Stomach (tissue), 9 donors: Measurements from ENCODE around the gene NCAPG. TPM values are rescaled to one million over a fixed set of nuclear protein-coding genes. Genes with fewer than 3 reads are reported as not detected.
A peak's percentile ranks its signal among the peaks of the same experiment; 100 is the strongest.
"Not testable (repeated sequence)": the region's sequence is repeated elsewhere in the genome, so short reads cannot be mapped to it uniquely, and the experiment has no call there.

Experiments used
- DNase-seq, 2 donors: peaks; one replicate each; pipeline versions ENCODE4 v3.0.0 to v3.0.0-alpha.2; 2013 to 2019
- H3K27ac ChIP-seq, 5 donors: fragments of 200-600 bp in 4 of 5; sonication (generic) in 4 of 5; one replicate each; pipeline ENCODE4 v1.5.1; 2013 to 2019; ENCODE audit warnings: mild to moderate bottlenecking in 1 of 5, moderate library complexity in 1 of 5
- H3K27me3 ChIP-seq, 3 donors: fragments of 200-600 bp; sonication (generic); one replicate each; pipeline ENCODE4 v1.5.1; 2017 to 2019; ENCODE audit warnings: mixed run types in 1 of 3
- H3K36me3 ChIP-seq, 4 donors: fragments of 200-600 bp; sonication (generic); 1 replicate in 3 of 4; 2 replicates in 1 of 4; pipeline ENCODE4 v1.5.1; 2016 to 2019
- H3K4me1 ChIP-seq, 4 donors: fragments of 200-600 bp; sonication (generic); one replicate each; pipeline ENCODE4 v1.5.1; 2016 to 2019
- H3K4me3 ChIP-seq, 4 donors: fragments of 200-600 bp; sonication (generic) in 3 of 4; one replicate each; pipeline ENCODE4 v1.5.1; 2016 to 2019; ENCODE audit warnings: mild to moderate bottlenecking in 1 of 4
- H3K9me3 ChIP-seq, 4 donors: fragments of 200-600 bp; sonication (generic); one replicate each; pipeline ENCODE4 v1.5.1; 2016 to 2019
- EP300 ChIP-seq: sonication (generic); formaldehyde crosslinking; IDR thresholded peaks from one replicate; pipeline ENCODE4 v1.6.1; 2017; ENCODE audit warnings: antibody characterized with exemption
- POLR2A ChIP-seq, 4 donors: fragments of 450-650 bp; IDR thresholded peaks; one replicate each; pipeline ENCODE4 v1.6.1; 2016; ENCODE audit warnings: antibody characterized with exemption in 4 of 4, control low read depth in 2 of 4, mild to moderate bottlenecking in 1 of 4, moderate library complexity in 1 of 4
- POLR2AphosphoS5 ChIP-seq, 3 donors: sonication (generic); formaldehyde crosslinking; IDR thresholded peaks; one replicate each; pipeline ENCODE4 v1.6.1; 2016; ENCODE audit warnings: antibody characterized with exemption in 3 of 3
- WGBS, 5 donors: extraction: QIAGEN DNeasy Blood & Tissue Kit in 3 of 5; methylation state at CpG; one replicate each; pipeline versions ENCODE4 v1.1.5 to v1.1.7; 2013 to 2018; 5-methylcytosine and 5-hydroxymethylcytosine counted together
- intact Hi-C: fragments of 100-400 bp; cut with DNase I; formaldehyde crosslinking; loops from one replicate; pipeline ENCODE4 v1.15.1; 2023; ENCODE audit warnings: low total_unique reads
- polyA plus RNA-seq, 3 donors: library from polyadenylated mRNA; stranded (reverse); fragments of 200-250 nt; gene quantifications; one replicate each; pipeline ENCODE4 v1.2.3, GENCODE V29; 2013
- total RNA-seq, 5 donors: library from RNA; depleted of rRNA; stranded (reverse); fragments of >200 nt; gene quantifications; one replicate each; pipeline versions ENCODE4 v1.1.0 to v1.2.3, GENCODE V29; 2014 to 2016
- TF ChIP-seq, protein P1 (sequence below), 7 experiments: fragments of 450-650 bp in 4 of 7; fragments of 200-600 bp in 3 of 7; sonication (generic) in 3 of 7; IDR thresholded peaks; one replicate each; pipeline ENCODE4 v1.5.1; 2016 to 2019; ENCODE audit warnings: antibody characterized with exemption in 7 of 7, control low read depth in 2 of 7, mild to moderate bottlenecking in 1 of 7
- donor health status: healthy with polysubstance abuse.
- donor health status: Bipolar disorder and iron deficiency.
- donor health status: healthy.

The NCAPG gene
- total and polyA plus RNA-seq, 8 donors = 0.61 to 16.3 (median 4.5) TPM

DNA sequence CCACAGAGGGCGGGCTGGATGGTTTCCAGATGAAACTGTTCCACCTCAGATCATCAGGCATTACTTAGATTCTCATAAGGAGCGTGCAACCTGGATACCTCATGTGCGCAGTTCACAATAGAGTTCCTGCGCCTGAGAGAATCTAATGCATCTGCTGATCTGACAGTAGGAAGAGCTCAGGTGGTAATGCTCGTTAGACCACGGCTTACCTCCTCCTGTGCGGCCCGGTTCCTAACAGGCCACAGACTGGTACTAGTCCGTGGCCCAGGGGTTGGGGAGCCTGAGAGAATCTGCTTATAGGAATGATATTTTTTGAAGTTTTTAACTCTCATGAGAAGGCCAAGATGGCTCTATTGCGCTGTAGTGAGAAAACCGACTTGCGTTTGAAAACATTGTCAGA lies 5.4 kb downstream of the NCAPG start:
- TF ChIP-seq POLR2A (IDR thresholded peaks at IDR 0.05) (no peak), POLR2AphosphoS5 (IDR thresholded peaks at IDR 0.05) (no peak), EP300 (no peak)
- TF ChIP-seq, protein P1, sequence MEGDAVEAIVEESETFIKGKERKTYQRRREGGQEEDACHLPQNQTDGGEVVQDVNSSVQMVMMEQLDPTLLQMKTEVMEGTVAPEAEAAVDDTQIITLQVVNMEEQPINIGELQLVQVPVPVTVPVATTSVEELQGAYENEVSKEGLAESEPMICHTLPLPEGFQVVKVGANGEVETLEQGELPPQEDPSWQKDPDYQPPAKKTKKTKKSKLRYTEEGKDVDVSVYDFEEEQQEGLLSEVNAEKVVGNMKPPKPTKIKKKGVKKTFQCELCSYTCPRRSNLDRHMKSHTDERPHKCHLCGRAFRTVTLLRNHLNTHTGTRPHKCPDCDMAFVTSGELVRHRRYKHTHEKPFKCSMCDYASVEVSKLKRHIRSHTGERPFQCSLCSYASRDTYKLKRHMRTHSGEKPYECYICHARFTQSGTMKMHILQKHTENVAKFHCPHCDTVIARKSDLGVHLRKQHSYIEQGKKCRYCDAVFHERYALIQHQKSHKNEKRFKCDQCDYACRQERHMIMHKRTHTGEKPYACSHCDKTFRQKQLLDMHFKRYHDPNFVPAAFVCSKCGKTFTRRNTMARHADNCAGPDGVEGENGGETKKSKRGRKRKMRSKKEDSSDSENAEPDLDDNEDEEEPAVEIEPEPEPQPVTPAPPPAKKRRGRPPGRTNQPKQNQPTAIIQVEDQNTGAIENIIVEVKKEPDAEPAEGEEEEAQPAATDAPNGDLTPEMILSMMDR (IDR thresholded peaks at IDR 0.05) = no peak
- no peak for DNase-seq
- intact Hi-C loops = no loop called here
- Histone ChIP-seq H3K4me1 (peaks cover 3 to 18% (median 5%) of the 10 kb centered on the region in 4 donors), H3K4me3 (no peak overlapping the region), H3K36me3 (no peaks in the 10 kb centered on the region), H3K9me3 (no peaks in the 10 kb centered on the region), H3K27ac (no peak overlapping the region), H3K27me3 (no peaks in the 10 kb centered on the region)
- WGBS, 5 donors = 90 to 96% (median 92%) methylated on average over 12 of the region's 12 CpGs

DNA sequence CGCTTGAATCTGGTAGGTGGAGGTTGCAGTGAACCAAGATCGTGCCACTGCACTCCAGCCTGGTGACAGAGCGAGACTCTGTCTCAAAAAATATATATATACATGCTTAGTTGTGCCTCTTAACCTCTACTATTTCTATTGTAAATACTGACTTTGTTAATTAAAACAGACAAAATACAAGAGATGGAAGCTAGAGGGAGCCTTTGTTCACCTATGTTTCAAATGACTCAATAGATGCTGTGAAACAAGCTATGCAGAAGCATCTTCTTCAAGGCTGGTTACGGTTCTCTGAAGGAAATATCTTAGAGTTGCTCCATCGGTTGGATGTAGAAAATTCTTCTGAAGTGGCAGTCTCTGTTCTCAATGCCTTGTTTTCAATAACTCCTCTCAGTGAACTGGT lies 6.2 kb downstream of the NCAPG start:
- H3K27ac ChIP-seq = no peak overlapping the region
- no peaks in the 10 kb centered on the region for H3K27me3 ChIP-seq
- H3K4me1 ChIP-seq = peaks cover 0 to 10% (median 0%) of the 10 kb centered on the region in 4 donors
- intact Hi-C loops = no loop called here
- no peaks in the 10 kb centered on the region for H3K36me3 ChIP-seq
- H3K4me3 ChIP-seq = no peak overlapping the region
- WGBS, 5 donors = 33 to 59% (median 47%) methylated on average over 5 of the region's 5 CpGs
- no peak for TF ChIP-seq POLR2A (IDR thresholded peaks at IDR 0.05)
- TF ChIP-seq, protein P1 (IDR thresholded peaks at IDR 0.05) = peak in 4 of 7 experiments; percentile 27 to 64 (median 36)
- H3K9me3 ChIP-seq = no peaks in the 10 kb centered on the region
- peak in 1 of 2 donors; percentile 74 for DNase-seq

DNA sequence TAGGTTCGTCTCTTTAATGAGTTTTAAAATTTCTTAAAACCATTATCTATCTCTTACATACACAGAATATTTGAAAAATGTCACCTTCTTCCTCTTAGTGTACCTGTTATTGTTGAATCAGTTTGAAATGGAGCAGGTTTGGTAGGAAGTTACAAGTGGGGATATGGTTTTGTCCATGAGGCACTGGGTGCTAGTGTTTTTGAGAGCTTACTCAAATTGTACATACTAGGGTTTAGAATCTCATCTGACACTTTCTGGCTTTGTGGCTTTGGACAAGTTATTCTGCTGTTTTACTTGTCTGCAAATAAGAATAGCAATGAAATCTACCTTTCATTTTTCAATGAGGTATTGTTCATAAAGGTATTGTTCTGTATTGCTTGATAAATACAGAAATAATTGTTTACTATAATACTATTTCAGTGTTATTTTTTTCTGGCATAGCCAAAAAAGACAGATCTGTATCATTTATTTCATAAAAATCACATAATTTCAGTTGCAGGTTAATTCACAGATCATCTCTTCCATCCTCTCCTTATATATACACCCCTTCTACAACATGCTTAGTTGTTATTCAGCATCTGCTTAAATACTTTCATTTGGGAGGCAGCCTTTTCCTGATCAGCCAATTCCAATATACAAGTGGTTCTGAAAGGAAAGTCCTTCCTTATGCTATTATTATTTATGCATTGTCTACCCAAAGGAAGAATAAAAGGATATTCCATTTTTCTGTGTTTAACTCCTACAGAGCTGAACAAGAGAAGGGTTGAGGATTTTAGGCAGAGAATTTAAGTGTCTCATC lies 13.3 kb downstream of the NCAPG start:
- no peaks in the 10 kb centered on the region for H3K9me3 ChIP-seq
- no peak overlapping the region for H3K4me3 ChIP-seq
- WGBS, 5 donors = 70 to 86% (median 79%) methylated on average over 1 of the region's 1 CpG
- no peaks in the 10 kb centered on the region for H3K36me3 ChIP-seq
- intact Hi-C loops = loop anchor here (10.0 kb wide), 1 partner anchor 771 kb away; no protein-coding TSS in a partner anchor
- no peak for DNase-seq
- TF ChIP-seq EP300 (no peak), POLR2AphosphoS5 (IDR thresholded peaks at IDR 0.05) (no peak), POLR2A (IDR thresholded peaks at IDR 0.05) (no peak)
- H3K27me3 ChIP-seq = no peaks in the 10 kb centered on the region
- no peaks in the 10 kb centered on the region for H3K4me1 ChIP-seq
- no peak overlapping the region for H3K27ac ChIP-seq

DNA sequence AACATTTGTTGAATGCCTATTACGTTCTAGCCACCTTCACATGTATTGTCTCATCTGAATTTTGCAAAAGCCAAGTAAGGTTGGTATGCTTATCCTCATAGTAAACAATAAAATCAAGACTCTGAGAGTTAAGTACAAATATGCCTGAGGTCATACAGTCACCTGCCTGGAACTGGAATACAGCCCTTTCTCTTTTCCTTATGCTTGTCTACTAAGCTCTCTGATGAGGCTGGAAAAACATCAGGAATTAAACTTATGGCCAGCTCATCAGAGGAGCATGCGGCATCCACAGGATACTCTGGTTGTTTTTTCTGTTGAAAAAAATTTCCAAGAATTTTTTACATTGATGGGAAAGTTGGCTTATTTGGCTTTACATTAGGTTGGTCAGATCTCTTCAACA lies 35.5 kb downstream of the NCAPG start:
- no peak overlapping the region for H3K27ac ChIP-seq
- H3K9me3 ChIP-seq = peaks cover 0 to 3% (median 0%) of the 10 kb centered on the region in 4 donors
- peaks cover 0 to 16% (median 0%) of the 10 kb centered on the region in 4 donors for H3K36me3 ChIP-seq
- intact Hi-C loops = no loop called here
- no peak for TF ChIP-seq POLR2AphosphoS5 (IDR thresholded peaks at IDR 0.05)
- TF ChIP-seq, protein P1 (IDR thresholded peaks at IDR 0.05) = no peak
- TF ChIP-seq EP300 = no peak
- no peak for TF ChIP-seq POLR2A (IDR thresholded peaks at IDR 0.05)
- no peaks in the 10 kb centered on the region for H3K4me1 ChIP-seq
- WGBS, 5 donors = 71 to 91% (median 87%) methylated on average over 2 of the region's 2 CpGs
- DNase-seq = no peak
- H3K27me3 ChIP-seq = no peaks in the 10 kb centered on the region
- H3K4me3 ChIP-seq = no peak overlapping the region

DNA sequence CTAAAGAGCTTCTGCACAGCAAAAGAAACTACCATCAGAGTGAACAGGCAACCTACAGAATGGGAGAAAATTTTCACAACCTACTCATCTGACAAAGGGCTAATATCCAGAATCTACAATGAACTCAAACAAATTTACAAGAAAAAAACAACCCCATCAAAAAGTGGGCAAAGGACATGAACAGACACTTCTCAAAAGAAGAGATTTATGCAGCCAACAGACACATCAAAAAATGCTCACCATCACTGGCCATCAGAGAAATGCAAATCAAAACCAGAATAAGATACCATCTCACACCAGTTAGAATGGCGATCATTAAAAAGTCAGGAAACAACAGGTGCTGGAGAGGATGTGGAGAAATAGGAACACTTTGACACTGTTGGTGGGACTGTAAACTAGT lies 39.5 kb downstream of the NCAPG start:
- H3K27me3 ChIP-seq, DNase-seq, intact Hi-C loops, H3K36me3 ChIP-seq, H3K27ac ChIP-seq, H3K9me3 ChIP-seq, H3K4me1 ChIP-seq, H3K4me3 ChIP-seq: not testable (repeated sequence)
- WGBS, 5 donors = 89 to 100% (median 95%) methylated on average over 1 of the region's 1 CpG
